Left ventricle myocardium inferior (tissue), 1 donor: Measurements from ENCODE around the gene KCNMA1. TPM values are rescaled to one million over a fixed set of nuclear protein-coding genes. Genes with fewer than 3 reads are reported as not detected.

Source experiments
- DNase-seq: peaks from one replicate; pipeline ENCODE4 v3.0.0-alpha.2; 2020
- H3K27ac ChIP-seq: fragments of 200-600 bp; replicated peaks from 2 replicates; pipeline ENCODE4 v1.8.0; 2021
- H3K27me3 ChIP-seq: fragments of 200-600 bp; 2 replicates; pipeline ENCODE4 v1.8.0; 2021; ENCODE audit warnings: low read depth
- H3K36me3 ChIP-seq: fragments of 200-600 bp; 2 replicates; pipeline ENCODE4 v1.8.0; 2021
- H3K4me1 ChIP-seq: fragments of 200-600 bp; 2 replicates; pipeline ENCODE4 v1.8.0; 2021
- H3K4me3 ChIP-seq: fragments of 200-600 bp; 2 replicates; pipeline ENCODE4 v1.8.0; 2021; ENCODE audit warnings: mild to moderate bottlenecking, moderate library complexity
- H3K9me3 ChIP-seq: fragments of 200-600 bp; replicated peaks from 2 replicates; pipeline ENCODE4 v1.8.0; 2021
- intact Hi-C: fragments of 100-400 bp; cut with micrococcal nuclease; formaldehyde crosslinking; loops from one replicate; pipeline ENCODE4 v1.11.0; 2022
- total RNA-seq: library from RNA; stranded (reverse); fragmentation: NEBNext Ultra II Directional; extraction: Animal tissue kit (Norgen Biotek cat#: 25700); gene quantifications from one replicate; pipeline ENCODE4 v1.2.1, GENCODE V29; 2021
- TF ChIP-seq, protein P1 (sequence below): fragments of 200-600 bp; IDR thresholded peaks from 2 replicates; pipeline ENCODE4 v1.8.0; 2021; ENCODE audit warnings: antibody characterized with exemption, mild to moderate bottlenecking, borderline replicate concordance
- donor health status: DM: no; HTN: yes; CAD: no; lungs with severe emphysema.

Gene KCNMA1
- total RNA-seq, 1 donor from 2014 or later = 1.8 TPM

DNA sequence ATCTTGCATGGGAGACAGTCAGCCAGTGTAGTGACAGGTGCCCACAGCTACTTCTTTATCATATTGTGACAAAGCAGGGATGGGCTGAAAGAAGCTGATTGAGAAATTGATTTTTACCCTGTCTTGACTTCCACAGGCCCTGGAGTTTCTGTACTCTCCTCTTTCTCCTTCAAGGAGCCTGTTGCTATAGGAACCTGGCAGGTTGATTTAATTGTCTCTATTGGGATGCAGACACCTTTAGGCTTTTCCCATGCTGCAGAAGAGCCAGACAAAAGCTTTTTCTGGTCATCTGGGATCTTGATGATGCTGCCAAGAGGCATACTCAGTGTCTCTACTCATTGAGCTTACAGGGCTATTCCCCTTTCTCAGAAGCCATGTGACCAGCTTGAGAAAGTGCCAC is 754.8 kb downstream of the KCNMA1 start:
- peaks cover 28% of the 10 kb centered on the region for H3K4me1 ChIP-seq
- H3K9me3 ChIP-seq = no peaks in the 10 kb centered on the region
- peaks cover 7% of the 10 kb centered on the region for H3K27me3 ChIP-seq
- intact Hi-C loops = no loop called here
- H3K36me3 ChIP-seq = no peaks in the 10 kb centered on the region
- no peak overlapping the region for H3K4me3 ChIP-seq
- H3K27ac ChIP-seq = no peak overlapping the region
- TF ChIP-seq, protein P1, sequence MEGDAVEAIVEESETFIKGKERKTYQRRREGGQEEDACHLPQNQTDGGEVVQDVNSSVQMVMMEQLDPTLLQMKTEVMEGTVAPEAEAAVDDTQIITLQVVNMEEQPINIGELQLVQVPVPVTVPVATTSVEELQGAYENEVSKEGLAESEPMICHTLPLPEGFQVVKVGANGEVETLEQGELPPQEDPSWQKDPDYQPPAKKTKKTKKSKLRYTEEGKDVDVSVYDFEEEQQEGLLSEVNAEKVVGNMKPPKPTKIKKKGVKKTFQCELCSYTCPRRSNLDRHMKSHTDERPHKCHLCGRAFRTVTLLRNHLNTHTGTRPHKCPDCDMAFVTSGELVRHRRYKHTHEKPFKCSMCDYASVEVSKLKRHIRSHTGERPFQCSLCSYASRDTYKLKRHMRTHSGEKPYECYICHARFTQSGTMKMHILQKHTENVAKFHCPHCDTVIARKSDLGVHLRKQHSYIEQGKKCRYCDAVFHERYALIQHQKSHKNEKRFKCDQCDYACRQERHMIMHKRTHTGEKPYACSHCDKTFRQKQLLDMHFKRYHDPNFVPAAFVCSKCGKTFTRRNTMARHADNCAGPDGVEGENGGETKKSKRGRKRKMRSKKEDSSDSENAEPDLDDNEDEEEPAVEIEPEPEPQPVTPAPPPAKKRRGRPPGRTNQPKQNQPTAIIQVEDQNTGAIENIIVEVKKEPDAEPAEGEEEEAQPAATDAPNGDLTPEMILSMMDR = no peak
- no peak for DNase-seq

DNA sequence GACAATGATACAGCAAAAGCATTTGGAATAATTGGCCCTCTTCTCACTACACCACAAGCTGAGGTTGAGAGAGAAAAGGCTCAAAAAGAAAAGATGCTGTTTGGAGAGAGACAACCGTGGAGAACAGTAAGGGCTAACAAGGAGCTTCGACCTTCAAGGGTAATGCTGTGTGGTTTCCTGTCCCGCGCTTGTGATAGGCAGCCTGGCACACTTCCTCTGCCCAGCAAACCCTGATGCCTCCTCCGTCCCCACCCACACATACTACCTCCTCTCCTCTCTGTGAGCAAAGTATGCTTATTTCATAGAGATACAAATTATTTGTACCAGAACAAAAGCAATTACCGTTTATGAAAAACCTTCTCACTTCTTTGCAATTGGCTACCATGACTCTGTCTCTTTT is 755.4 kb downstream of the KCNMA1 start:
- no peaks in the 10 kb centered on the region for H3K36me3 ChIP-seq
- H3K4me3 ChIP-seq = no peak overlapping the region
- H3K9me3 ChIP-seq = no peaks in the 10 kb centered on the region
- intact Hi-C loops = no loop called here
- H3K27me3 ChIP-seq = peaks cover 7% of the 10 kb centered on the region
- TF ChIP-seq, protein P1 = no peak
- peaks cover 28% of the 10 kb centered on the region for H3K4me1 ChIP-seq
- H3K27ac ChIP-seq = no peak overlapping the region
- DNase-seq = no peak

DNA sequence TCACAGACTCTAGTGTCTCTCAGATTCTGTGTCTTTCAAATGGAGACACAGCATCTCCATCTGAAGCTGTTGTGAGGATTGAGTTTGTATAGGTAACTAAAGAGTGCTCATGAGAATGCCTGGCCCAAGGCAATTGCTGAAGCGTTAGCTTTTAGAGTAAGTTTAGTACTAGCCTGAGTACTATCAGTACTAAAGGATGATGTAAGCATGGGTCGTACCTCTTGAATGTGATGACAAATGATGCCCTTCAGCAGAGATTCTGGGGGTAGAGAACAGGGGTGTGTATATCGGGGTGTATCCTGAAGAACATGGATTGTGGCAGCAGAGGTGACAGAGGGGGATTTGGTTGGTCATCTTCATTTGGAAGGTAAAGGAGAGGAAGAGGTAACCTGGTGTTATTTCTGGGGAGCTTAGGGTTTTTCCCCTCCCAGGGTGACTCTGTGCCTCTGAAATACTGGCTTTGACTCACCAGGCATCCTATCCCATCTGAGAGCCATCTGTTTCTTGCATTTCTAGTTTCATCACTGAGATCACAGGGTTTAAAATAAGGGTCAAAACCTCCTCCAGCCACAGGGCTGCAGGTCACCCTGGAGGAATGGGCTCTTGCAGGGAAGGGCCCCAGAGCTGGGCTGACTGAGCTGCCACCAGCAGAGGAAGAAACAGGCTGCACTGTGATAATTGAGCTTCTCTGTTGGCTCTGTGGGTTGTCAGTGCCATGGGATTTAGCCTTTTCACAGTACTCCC is 756.0 kb downstream of the KCNMA1 start:
- TF ChIP-seq, protein P1 = no peak
- no peaks in the 10 kb centered on the region for H3K36me3 ChIP-seq
- H3K27ac ChIP-seq = no peak overlapping the region
- no peak overlapping the region for H3K4me3 ChIP-seq
- intact Hi-C loops = no loop called here
- peaks cover 7% of the 10 kb centered on the region for H3K27me3 ChIP-seq
- no peak for DNase-seq
- no peaks in the 10 kb centered on the region for H3K9me3 ChIP-seq
- H3K4me1 ChIP-seq = peaks cover 23% of the 10 kb centered on the region

DNA sequence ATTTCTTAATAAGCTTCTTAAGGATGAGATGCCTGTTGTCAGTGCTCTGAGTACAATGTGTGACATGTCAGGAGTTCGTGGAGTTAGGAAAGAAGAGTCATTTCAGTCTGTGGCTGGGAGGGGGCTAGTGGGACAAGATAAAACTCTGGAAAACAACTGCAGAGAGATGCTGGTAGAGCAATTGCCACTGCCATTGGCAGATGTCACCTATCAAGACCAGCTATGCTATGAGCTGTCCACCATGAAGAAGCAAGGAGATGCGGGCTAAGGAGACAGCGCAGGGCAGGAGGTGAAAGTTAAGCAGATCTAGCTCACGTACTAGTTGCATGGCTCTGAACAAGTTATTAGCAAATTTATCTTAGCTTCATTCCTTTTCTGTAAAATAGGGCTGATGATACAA is 756.7 kb downstream of the KCNMA1 start:
- no peak overlapping the region for H3K4me3 ChIP-seq
- no peaks in the 10 kb centered on the region for H3K36me3 ChIP-seq
- no peak overlapping the region for H3K27ac ChIP-seq
- H3K4me1 ChIP-seq = peaks cover 16% of the 10 kb centered on the region
- no peak for DNase-seq
- no peaks in the 10 kb centered on the region for H3K9me3 ChIP-seq
- H3K27me3 ChIP-seq = peaks cover 7% of the 10 kb centered on the region
- intact Hi-C loops = no loop called here
- TF ChIP-seq, protein P1 = no peak

DNA sequence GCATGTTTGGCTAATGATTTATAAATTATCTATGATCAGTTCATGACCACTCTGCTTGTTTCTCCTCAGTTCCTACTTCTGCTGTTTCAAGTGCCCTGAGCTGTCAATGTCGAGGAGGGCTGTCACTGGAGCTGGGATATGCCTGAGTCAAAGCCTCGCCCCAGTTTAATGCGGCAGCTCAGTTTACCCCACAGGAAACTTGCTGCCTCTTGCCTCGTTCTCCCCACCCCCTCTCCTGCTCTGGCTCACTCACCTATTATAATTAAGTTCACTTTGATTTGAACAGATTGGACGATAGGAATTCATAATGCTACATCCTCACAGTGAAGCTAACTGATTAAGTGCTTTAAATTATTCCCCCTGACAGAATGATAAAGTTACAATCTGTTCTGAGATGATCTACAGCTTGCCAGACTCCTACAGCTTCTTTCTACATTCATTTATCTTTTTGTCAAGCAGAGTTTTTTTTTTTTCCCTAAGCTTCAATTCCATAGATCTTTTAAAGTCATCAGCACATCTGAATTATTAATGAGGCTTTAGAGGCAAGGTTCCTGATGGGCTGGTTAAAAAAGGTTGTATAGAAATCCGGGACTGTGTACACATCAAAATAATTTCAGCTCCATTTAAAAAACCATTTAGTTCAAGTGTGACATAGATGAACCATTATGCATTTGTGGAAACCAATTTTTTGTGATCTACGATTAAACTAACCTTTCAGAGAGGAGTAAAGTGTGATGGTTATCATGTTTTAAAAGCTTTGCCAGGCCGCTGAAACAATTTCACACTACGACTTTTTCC is 758.3 kb downstream of the KCNMA1 start:
- Histone ChIP-seq H3K4me3 (no peak overlapping the region), H3K9me3 (no peaks in the 10 kb centered on the region), H3K27ac (no peak overlapping the region), H3K4me1 (peaks cover 17% of the 10 kb centered on the region), H3K36me3 (no peaks in the 10 kb centered on the region), H3K27me3 (peaks cover 7% of the 10 kb centered on the region)
- no peak for DNase-seq
- intact Hi-C loops = no loop called here
- TF ChIP-seq, protein P1 = no peak
